ENCODE results near the gene PTH1R.

PTH1R gene

GRCh38 chr3:46918202-46918601 lies 40.7 kb downstream of the PTH1R start:
- no peak for DNase-seq
- H3K4me3 ChIP-seq (ENCODE audit: low read depth, low read length): no peak overlapping the region
- no peak for TF ChIP-seq CTCF (IDR thresholded peaks at IDR 0.05; ENCODE audit: low read depth, low read length, missing control alignments)
- no peak overlapping the region for H3K27ac ChIP-seq
- peaks cover 48% of the 10 kb centered on the region for H3K36me3 ChIP-seq (replicated peaks)
- in situ Hi-C loops (cut with HindIII; ENCODE audit: low pct_ligation_motif_present, low sequenced_read_pairs): no loop called here
- H3K27me3 ChIP-seq (replicated peaks): no peaks in the 10 kb centered on the region

- DNase-seq: no peak
- Histone ChIP-seq H3K27me3 (replicated peaks) (no peaks in the 10 kb centered on the region), H3K36me3 (replicated peaks) (peaks cover 51% of the 10 kb centered on the region), H3K4me3 (ENCODE audit: low read depth, low read length) (no peak overlapping the region), H3K27ac (no peak overlapping the region)
- no peak for TF ChIP-seq CTCF (IDR thresholded peaks at IDR 0.05; ENCODE audit: low read depth, low read length, missing control alignments)
- in situ Hi-C loops (cut with HindIII; ENCODE audit: low pct_ligation_motif_present, low sequenced_read_pairs): no loop called here
Measured at GRCh38 chr3:46918634-46919033, 41.1 kb downstream of the PTH1R start.

- TF ChIP-seq CTCF (IDR thresholded peaks at IDR 0.05; ENCODE audit: low read depth, low read length, missing control alignments): no peak
- in situ Hi-C loops (cut with HindIII; ENCODE audit: low pct_ligation_motif_present, low sequenced_read_pairs): no loop called here
- no peaks in the 10 kb centered on the region for H3K27me3 ChIP-seq (replicated peaks)
- DNase-seq: no peak
- no peak overlapping the region for H3K27ac ChIP-seq
- peaks cover 72% of the 10 kb centered on the region for H3K36me3 ChIP-seq (replicated peaks)
- no peak overlapping the region for H3K4me3 ChIP-seq (ENCODE audit: low read depth, low read length)
Measured at GRCh38 chr3:46921041-46921440, 43.5 kb downstream of the PTH1R start.

- H3K27ac ChIP-seq: no peak overlapping the region
- in situ Hi-C loops (cut with HindIII; ENCODE audit: low pct_ligation_motif_present, low sequenced_read_pairs): no loop called here
- DNase-seq: no peak
- H3K27me3 ChIP-seq (replicated peaks): no peaks in the 10 kb centered on the region
- H3K4me3 ChIP-seq (ENCODE audit: low read depth, low read length): no peak overlapping the region
- peaks cover 72% of the 10 kb centered on the region for H3K36me3 ChIP-seq (replicated peaks)
- TF ChIP-seq CTCF (IDR thresholded peaks at IDR 0.05; ENCODE audit: low read depth, low read length, missing control alignments): no peak
Measured at GRCh38 chr3:46921871-46922271, 44.4 kb downstream of the PTH1R start.

- in situ Hi-C loops (cut with HindIII; ENCODE audit: low pct_ligation_motif_present, low sequenced_read_pairs): no loop called here
- no peaks in the 10 kb centered on the region for H3K27me3 ChIP-seq (replicated peaks)
- H3K36me3 ChIP-seq (replicated peaks): peaks cover 69% of the 10 kb centered on the region
- H3K4me3 ChIP-seq (ENCODE audit: low read depth, low read length): no peak overlapping the region
- H3K27ac ChIP-seq: no peak overlapping the region
- no peak for TF ChIP-seq CTCF (IDR thresholded peaks at IDR 0.05; ENCODE audit: low read depth, low read length, missing control alignments)
- no peak for DNase-seq
Measured at GRCh38 chr3:46922426-46922825, 44.9 kb downstream of the PTH1R start.

- no peak for DNase-seq
- Histone ChIP-seq H3K36me3 (replicated peaks) (peaks cover 66% of the 10 kb centered on the region), H3K4me3 (ENCODE audit: low read depth, low read length) (no peak overlapping the region), H3K27ac (no peak overlapping the region), H3K27me3 (replicated peaks) (no peaks in the 10 kb centered on the region)
- in situ Hi-C loops (cut with HindIII; ENCODE audit: low pct_ligation_motif_present, low sequenced_read_pairs): no loop called here
- no peak for TF ChIP-seq CTCF (IDR thresholded peaks at IDR 0.05; ENCODE audit: low read depth, low read length, missing control alignments)
Measured at GRCh38 chr3:46922871-46923558, 45.5 kb downstream of the PTH1R start.
